Stomach (tissue), 9 donors: ENCODE data around the gene CDIP1. TPM values are rescaled to one million over a fixed set of nuclear protein-coding genes. Genes with fewer than 3 reads are reported as not detected.

Experiments
- DNase-seq, 2 donors: peaks; one replicate each; pipeline versions ENCODE4 v3.0.0 to v3.0.0-alpha.2; 2013 to 2019
- H3K27ac ChIP-seq, 5 donors: fragments of 200-600 bp in 4 of 5; sonication (generic) in 4 of 5; one replicate each; pipeline ENCODE4 v1.5.1; 2013 to 2019; ENCODE audit warnings: mild to moderate bottlenecking in 1 of 5, moderate library complexity in 1 of 5
- H3K27me3 ChIP-seq, 3 donors: fragments of 200-600 bp; sonication (generic); one replicate each; pipeline ENCODE4 v1.5.1; 2017 to 2019; ENCODE audit warnings: mixed run types in 1 of 3
- H3K36me3 ChIP-seq, 4 donors: fragments of 200-600 bp; sonication (generic); 1 replicate in 3 of 4; 2 replicates in 1 of 4; pipeline ENCODE4 v1.5.1; 2016 to 2019
- H3K4me1 ChIP-seq, 4 donors: fragments of 200-600 bp; sonication (generic); one replicate each; pipeline ENCODE4 v1.5.1; 2016 to 2019
- H3K4me3 ChIP-seq, 4 donors: fragments of 200-600 bp; sonication (generic) in 3 of 4; one replicate each; pipeline ENCODE4 v1.5.1; 2016 to 2019; ENCODE audit warnings: mild to moderate bottlenecking in 1 of 4
- H3K9me3 ChIP-seq, 4 donors: fragments of 200-600 bp; sonication (generic); one replicate each; pipeline ENCODE4 v1.5.1; 2016 to 2019
- EP300 ChIP-seq: sonication (generic); formaldehyde crosslinking; IDR thresholded peaks from one replicate; pipeline ENCODE4 v1.6.1; 2017; ENCODE audit warnings: antibody characterized with exemption
- POLR2A ChIP-seq, 4 donors: fragments of 450-650 bp; IDR thresholded peaks; one replicate each; pipeline ENCODE4 v1.6.1; 2016; ENCODE audit warnings: antibody characterized with exemption in 4 of 4, control low read depth in 2 of 4, mild to moderate bottlenecking in 1 of 4, moderate library complexity in 1 of 4
- POLR2AphosphoS5 ChIP-seq, 3 donors: sonication (generic); formaldehyde crosslinking; IDR thresholded peaks; one replicate each; pipeline ENCODE4 v1.6.1; 2016; ENCODE audit warnings: antibody characterized with exemption in 3 of 3
- WGBS, 5 donors: extraction: QIAGEN DNeasy Blood & Tissue Kit in 3 of 5; methylation state at CpG; one replicate each; pipeline versions ENCODE4 v1.1.5 to v1.1.7; 2013 to 2018; 5-methylcytosine and 5-hydroxymethylcytosine counted together
- intact Hi-C: fragments of 100-400 bp; cut with DNase I; formaldehyde crosslinking; loops from one replicate; pipeline ENCODE4 v1.15.1; 2023; ENCODE audit warnings: low total_unique reads
- polyA plus RNA-seq, 3 donors: library from polyadenylated mRNA; stranded (reverse); fragments of 200-250 nt; gene quantifications; one replicate each; pipeline ENCODE4 v1.2.3, GENCODE V29; 2013
- total RNA-seq, 5 donors: library from RNA; depleted of rRNA; stranded (reverse); fragments of >200 nt; gene quantifications; one replicate each; pipeline versions ENCODE4 v1.1.0 to v1.2.3, GENCODE V29; 2014 to 2016
- TF ChIP-seq, protein P1 (sequence below), 7 experiments: fragments of 450-650 bp in 4 of 7; fragments of 200-600 bp in 3 of 7; sonication (generic) in 3 of 7; IDR thresholded peaks; one replicate each; pipeline ENCODE4 v1.5.1; 2016 to 2019; ENCODE audit warnings: antibody characterized with exemption in 7 of 7, control low read depth in 2 of 7, mild to moderate bottlenecking in 1 of 7
- donor health status: healthy with polysubstance abuse.
- donor health status: Bipolar disorder and iron deficiency.
- donor health status: healthy.

Gene CDIP1
- total and polyA plus RNA-seq, 8 donors, result 2.9 to 36.5 (median 12.2) TPM

DNA sequence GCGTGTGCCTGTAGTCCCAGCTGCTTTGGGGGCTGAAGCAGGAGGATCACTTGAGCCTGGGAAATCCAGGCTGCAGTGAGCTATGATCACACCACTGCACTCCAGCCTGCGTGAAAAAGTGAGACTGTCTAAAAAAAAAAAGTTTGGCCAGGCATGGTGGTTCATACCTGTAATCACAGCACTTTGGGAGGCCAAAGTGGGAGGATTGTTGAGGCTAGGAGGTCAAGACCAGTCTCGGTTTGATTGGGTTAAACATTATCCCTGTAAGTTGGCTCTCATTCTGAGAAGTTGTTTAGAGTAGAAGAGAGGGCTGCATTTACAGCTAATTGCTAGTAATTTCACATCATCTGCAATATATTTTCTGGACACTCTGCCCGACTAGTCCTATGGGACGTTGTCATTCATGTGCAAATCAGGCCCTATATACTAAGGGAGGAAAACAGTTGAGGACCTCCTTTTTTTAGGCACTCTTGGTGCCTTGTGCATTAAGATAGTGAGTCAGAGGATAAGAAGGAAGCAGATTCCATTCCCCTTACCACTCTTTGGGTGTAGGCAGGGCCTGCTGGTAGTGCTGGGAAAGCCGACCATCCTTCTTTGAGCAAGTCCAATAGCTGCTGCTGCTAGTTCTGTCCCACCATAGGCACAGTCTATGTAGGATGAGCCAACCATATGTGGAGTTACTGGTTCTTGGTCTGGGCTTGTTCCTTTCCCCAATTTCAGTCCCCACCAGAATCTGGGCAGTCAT is 43.7 kb downstream of the CDIP1 start:
- no peaks in the 10 kb centered on the region for H3K27me3 ChIP-seq
- H3K36me3 ChIP-seq, result peaks cover 4 to 33% (median 20%) of the 10 kb centered on the region in 4 donors
- no peak for DNase-seq
- H3K27ac ChIP-seq, result peak overlapping the region in 4 of 5 donors; percentile 59 to 86 (median 66)
- TF ChIP-seq, protein P1, sequence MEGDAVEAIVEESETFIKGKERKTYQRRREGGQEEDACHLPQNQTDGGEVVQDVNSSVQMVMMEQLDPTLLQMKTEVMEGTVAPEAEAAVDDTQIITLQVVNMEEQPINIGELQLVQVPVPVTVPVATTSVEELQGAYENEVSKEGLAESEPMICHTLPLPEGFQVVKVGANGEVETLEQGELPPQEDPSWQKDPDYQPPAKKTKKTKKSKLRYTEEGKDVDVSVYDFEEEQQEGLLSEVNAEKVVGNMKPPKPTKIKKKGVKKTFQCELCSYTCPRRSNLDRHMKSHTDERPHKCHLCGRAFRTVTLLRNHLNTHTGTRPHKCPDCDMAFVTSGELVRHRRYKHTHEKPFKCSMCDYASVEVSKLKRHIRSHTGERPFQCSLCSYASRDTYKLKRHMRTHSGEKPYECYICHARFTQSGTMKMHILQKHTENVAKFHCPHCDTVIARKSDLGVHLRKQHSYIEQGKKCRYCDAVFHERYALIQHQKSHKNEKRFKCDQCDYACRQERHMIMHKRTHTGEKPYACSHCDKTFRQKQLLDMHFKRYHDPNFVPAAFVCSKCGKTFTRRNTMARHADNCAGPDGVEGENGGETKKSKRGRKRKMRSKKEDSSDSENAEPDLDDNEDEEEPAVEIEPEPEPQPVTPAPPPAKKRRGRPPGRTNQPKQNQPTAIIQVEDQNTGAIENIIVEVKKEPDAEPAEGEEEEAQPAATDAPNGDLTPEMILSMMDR (IDR thresholded peaks at IDR 0.05), result no peak
- no peak for TF ChIP-seq POLR2A (IDR thresholded peaks at IDR 0.05)
- no peak for TF ChIP-seq POLR2AphosphoS5 (IDR thresholded peaks at IDR 0.05)
- no peak for TF ChIP-seq EP300
- intact Hi-C loops, result no loop called here
- H3K4me1 ChIP-seq, result peaks cover 40 to 85% (median 71%) of the 10 kb centered on the region in 4 donors
- H3K4me3 ChIP-seq, result no peak overlapping the region
- WGBS, 5 donors, result 74 to 79% (median 78%) methylated on average over 6 of the region's 6 CpGs
- H3K9me3 ChIP-seq, result no peaks in the 10 kb centered on the region

DNA sequence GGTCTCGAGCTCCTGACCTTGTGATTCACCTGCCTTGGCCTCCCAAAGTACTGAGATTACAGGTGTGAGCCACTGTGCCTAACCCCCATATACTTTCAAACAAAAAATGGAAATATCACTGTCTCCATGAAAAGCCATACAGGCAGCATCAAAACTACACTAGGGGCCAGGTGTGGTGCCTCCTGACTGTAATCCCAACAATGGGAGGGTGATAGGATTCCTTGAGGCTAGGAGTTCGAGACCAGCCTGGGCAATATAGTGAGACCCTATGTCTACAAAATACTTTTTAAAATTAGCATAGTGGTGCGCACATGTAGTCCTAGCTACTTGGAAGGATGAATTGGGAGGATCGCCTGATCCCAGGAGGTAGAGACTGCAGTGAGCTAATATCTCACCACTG is 46.7 kb downstream of the CDIP1 start:
- no peak for DNase-seq
- WGBS, 5 donors, result 89 to 94% (median 93%) methylated on average over 4 of the region's 4 CpGs
- H3K9me3 ChIP-seq, result no peaks in the 10 kb centered on the region
- H3K4me1 ChIP-seq, result peaks cover 47 to 85% (median 72%) of the 10 kb centered on the region in 4 donors
- intact Hi-C loops, result no loop called here
- no peak overlapping the region for H3K27ac ChIP-seq
- H3K27me3 ChIP-seq, result no peaks in the 10 kb centered on the region
- no peak for TF ChIP-seq POLR2AphosphoS5 (IDR thresholded peaks at IDR 0.05)
- TF ChIP-seq EP300, result no peak
- TF ChIP-seq, protein P1 (IDR thresholded peaks at IDR 0.05), result no peak
- TF ChIP-seq POLR2A (IDR thresholded peaks at IDR 0.05), result no peak
- H3K4me3 ChIP-seq, result no peak overlapping the region
- peaks cover 4 to 40% (median 31%) of the 10 kb centered on the region in 4 donors for H3K36me3 ChIP-seq

DNA sequence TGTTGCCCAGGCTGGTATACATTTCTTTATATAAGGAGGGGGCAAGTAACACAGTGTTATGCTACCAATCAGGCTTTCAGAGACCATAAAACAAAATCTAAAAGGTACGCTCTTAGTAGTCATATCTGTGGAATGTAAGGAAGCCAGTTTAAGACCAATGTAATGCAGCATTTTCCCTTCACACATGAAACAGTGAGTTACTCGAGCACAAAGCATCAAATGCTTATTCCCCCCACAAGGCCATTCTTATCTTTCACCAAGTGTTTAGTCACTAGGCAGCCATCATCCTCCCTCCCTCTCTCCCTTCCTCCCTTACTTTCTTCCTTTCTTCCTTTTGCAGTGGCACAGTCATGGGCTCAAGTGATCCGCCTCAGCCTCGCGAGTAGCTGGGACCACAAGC is 49.5 kb downstream of the CDIP1 start:
- no peak overlapping the region for H3K4me3 ChIP-seq
- peaks cover 6 to 53% (median 44%) of the 10 kb centered on the region in 4 donors for H3K36me3 ChIP-seq
- WGBS, 5 donors, result 79 to 91% (median 84%) methylated on average over 5 of the region's 5 CpGs
- H3K27ac ChIP-seq, result peak overlapping the region; percentile 66 to 85 (median 77)
- H3K9me3 ChIP-seq, result no peaks in the 10 kb centered on the region
- intact Hi-C loops, result no loop called here
- peaks cover 47 to 82% (median 63%) of the 10 kb centered on the region in 4 donors for H3K4me1 ChIP-seq
- no peaks in the 10 kb centered on the region for H3K27me3 ChIP-seq
- DNase-seq, result no peak
- no peak for TF ChIP-seq POLR2AphosphoS5 (IDR thresholded peaks at IDR 0.05)
- TF ChIP-seq EP300, result no peak
- no peak for TF ChIP-seq POLR2A (IDR thresholded peaks at IDR 0.05)

DNA sequence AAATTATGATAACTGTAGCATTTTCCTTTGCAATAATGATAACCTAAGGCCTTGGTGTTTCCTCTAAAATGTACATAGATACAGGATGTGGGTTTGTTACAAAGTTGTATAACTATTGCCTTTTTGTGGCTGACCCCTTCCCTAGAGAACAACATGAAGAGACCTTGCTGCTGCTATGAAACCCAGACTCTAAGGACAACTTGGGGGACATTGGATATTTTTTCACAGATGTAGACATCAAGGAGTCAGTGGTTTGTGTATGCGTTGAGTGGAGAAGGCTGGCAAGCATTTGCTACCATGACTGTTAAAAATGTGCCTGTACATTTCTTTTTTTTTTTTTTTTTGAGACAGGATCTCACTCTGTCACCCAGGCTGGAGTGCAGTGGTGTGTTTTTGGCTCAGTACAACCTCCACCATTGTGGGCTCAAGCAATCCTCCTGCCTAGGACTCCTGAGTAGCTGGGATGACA is 50.0 kb downstream of the CDIP1 start:
- TF ChIP-seq, protein P1 (IDR thresholded peaks at IDR 0.05), result no peak
- no peak for TF ChIP-seq POLR2AphosphoS5 (IDR thresholded peaks at IDR 0.05)
- no peak for TF ChIP-seq EP300
- TF ChIP-seq POLR2A (IDR thresholded peaks at IDR 0.05), result no peak
- 24 to 71% (median 54%) methylated on average over 1 of the region's 1 CpG for WGBS, 5 donors
- H3K27ac ChIP-seq, result peak overlapping the region; percentile 66 to 85 (median 77)

More for the DNA sequence above, 50.0 kb downstream of the CDIP1 start:
- peaks cover 44 to 77% (median 61%) of the 10 kb centered on the region in 4 donors for H3K4me1 ChIP-seq
- intact Hi-C loops, result no loop called here
- H3K9me3 ChIP-seq, result no peaks in the 10 kb centered on the region
- no peak overlapping the region for H3K4me3 ChIP-seq
- no peak for DNase-seq
- peaks cover 9 to 58% (median 47%) of the 10 kb centered on the region in 4 donors for H3K36me3 ChIP-seq
- no peaks in the 10 kb centered on the region for H3K27me3 ChIP-seq
